Testis (tissue), 3 donors: ENCODE measurements around the gene APBA1. TPM values are rescaled to one million over a fixed set of nuclear protein-coding genes. Genes with fewer than 3 reads are reported as not detected.

Experiments used
- DNase-seq: peaks from one replicate; pipeline ENCODE4 v3.0.0-alpha.2; 2019
- H3K27ac ChIP-seq, 2 donors: fragments of 200-600 bp; sonication (generic); one replicate each; pipeline ENCODE4 v1.5.1; 2019
- H3K27me3 ChIP-seq: fragments of 200-600 bp; sonication (generic); one replicate; pipeline ENCODE4 v1.5.1; 2019
- H3K36me3 ChIP-seq: fragments of 200-600 bp; sonication (generic); one replicate; pipeline ENCODE4 v1.5.1; 2017; ENCODE audit warnings: low read depth; ENCODE audit errors: missing control alignments
- H3K4me1 ChIP-seq: fragments of 200-600 bp; sonication (generic); one replicate; pipeline ENCODE4 v1.5.1; 2019
- H3K4me3 ChIP-seq, 2 donors: fragments of 200-600 bp; sonication (generic); one replicate each; pipeline ENCODE4 v1.5.1; 2017 to 2019
- H3K9me3 ChIP-seq: fragments of 200-600 bp; sonication (generic); one replicate; pipeline ENCODE4 v1.5.1; 2017
- POLR2A ChIP-seq: fragments of 450-650 bp; IDR thresholded peaks from one replicate; pipeline ENCODE4 v1.6.1; 2017; ENCODE audit warnings: antibody characterized with exemption, mild to moderate bottlenecking, moderate library complexity
- WGBS, 2 donors: methylation state at CpG; one replicate each; pipeline ENCODE4 v1.1.5; 2018; 5-methylcytosine and 5-hydroxymethylcytosine counted together
- intact Hi-C: fragments of 100-400 bp; cut with DNase I; formaldehyde crosslinking; loops from one replicate; pipeline ENCODE4 v1.15.1; 2023; ENCODE audit warnings: low total_unique reads
- polyA plus RNA-seq: library from polyadenylated mRNA; stranded (reverse); fragments of 350-450 nt; fragmentation: Illumina TruSeq; extraction: RNeasy Lipid Tissue Mini Kit (QIAGEN cat#74804); gene quantifications from one replicate; pipeline ENCODE4 v1.2.3, GENCODE V29; 2014; ENCODE audit warnings: low read depth, low replicate concordance; ENCODE audit not compliant: insufficient read depth
- total RNA-seq, 2 donors: library from RNA; depleted of rRNA; stranded (reverse); fragments of >200 nt; gene quantifications; one replicate each; pipeline ENCODE4 v1.2.3, GENCODE V29; 2016
- TF ChIP-seq, protein P1 (sequence below), 3 experiments: fragments of 450-650 bp in 2 of 3; fragments of 200-600 bp in 1 of 3; sonication (generic) in 1 of 3; IDR thresholded peaks; one replicate each; pipeline ENCODE4 v1.5.1; 2016 to 2019; ENCODE audit warnings: antibody characterized with exemption in 3 of 3, mild to moderate bottlenecking in 2 of 3, moderate library complexity in 1 of 3

APBA1 gene
- total and polyA plus RNA-seq, 3 donors from 2014 or later, result 7.7 to 11.9 (median 9.4) TPM

DNA sequence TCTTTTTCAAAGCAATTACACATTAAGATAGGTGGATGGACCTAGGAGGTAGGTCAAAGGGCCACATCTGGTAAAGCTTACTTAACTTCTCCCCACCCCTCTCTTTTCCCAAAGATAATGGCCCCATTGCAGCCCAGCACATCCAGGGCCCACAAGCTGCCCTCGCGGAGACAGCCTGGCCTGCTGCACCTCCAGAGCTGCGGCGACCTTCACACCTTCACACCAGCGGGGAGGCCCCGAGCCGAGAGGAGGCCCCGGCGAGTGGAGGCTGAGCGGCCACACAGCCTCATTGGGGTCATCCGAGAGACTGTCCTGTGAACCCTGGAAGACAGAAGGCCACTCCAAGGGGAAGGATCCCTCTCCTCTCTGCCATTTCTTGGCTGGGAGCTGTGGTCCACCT, 280.7 kb downstream of the APBA1 start:
- intact Hi-C loops, result no loop called here
- Histone ChIP-seq H3K27me3 (no peaks in the 10 kb centered on the region), H3K9me3 (no peaks in the 10 kb centered on the region), H3K4me1 (peaks cover 5% of the 10 kb centered on the region), H3K36me3 (no peaks in the 10 kb centered on the region), H3K4me3 (no peak overlapping the region), H3K27ac (no peak overlapping the region)
- TF ChIP-seq, protein P1, sequence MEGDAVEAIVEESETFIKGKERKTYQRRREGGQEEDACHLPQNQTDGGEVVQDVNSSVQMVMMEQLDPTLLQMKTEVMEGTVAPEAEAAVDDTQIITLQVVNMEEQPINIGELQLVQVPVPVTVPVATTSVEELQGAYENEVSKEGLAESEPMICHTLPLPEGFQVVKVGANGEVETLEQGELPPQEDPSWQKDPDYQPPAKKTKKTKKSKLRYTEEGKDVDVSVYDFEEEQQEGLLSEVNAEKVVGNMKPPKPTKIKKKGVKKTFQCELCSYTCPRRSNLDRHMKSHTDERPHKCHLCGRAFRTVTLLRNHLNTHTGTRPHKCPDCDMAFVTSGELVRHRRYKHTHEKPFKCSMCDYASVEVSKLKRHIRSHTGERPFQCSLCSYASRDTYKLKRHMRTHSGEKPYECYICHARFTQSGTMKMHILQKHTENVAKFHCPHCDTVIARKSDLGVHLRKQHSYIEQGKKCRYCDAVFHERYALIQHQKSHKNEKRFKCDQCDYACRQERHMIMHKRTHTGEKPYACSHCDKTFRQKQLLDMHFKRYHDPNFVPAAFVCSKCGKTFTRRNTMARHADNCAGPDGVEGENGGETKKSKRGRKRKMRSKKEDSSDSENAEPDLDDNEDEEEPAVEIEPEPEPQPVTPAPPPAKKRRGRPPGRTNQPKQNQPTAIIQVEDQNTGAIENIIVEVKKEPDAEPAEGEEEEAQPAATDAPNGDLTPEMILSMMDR (IDR thresholded peaks at IDR 0.05), result no peak
- TF ChIP-seq POLR2A, result no peak
- 86 to 100% methylated on average over 2 to 11 of the region's 11 CpGs for WGBS, 2 donors
- no peak for DNase-seq

DNA sequence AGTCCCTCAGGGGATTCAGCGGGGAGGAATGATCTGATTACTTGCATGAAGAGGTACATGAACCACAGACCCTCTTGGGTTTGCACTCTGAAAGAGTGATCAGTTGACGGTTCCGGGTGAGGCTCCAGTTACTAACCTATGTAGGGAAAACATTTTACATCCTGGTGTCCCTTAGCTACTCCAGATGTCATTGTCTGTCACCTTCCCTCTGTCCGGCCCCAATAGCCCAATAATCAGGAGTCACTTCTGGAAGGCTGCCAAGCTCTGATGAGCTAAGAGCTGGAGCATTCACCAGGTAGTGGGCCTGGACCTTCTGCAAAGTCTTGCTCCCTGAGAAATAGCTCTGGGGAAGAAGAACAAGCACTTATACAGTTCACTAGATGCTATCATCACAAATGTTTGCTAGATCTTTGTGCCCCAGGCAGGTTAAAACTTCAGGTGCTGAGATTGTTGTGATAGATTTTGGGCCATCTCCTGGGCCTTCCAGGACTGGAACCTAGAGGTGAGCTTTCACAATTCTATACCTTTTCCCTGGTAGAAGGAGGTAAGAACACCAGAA, 282.7 kb downstream of the APBA1 start:
- no peak for DNase-seq
- Histone ChIP-seq H3K36me3 (no peaks in the 10 kb centered on the region), H3K27ac (no peak overlapping the region), H3K9me3 (no peaks in the 10 kb centered on the region), H3K27me3 (no peaks in the 10 kb centered on the region), H3K4me1 (no peaks in the 10 kb centered on the region), H3K4me3 (no peak overlapping the region)
- TF ChIP-seq, protein P1 (IDR thresholded peaks at IDR 0.05), result no peak
- TF ChIP-seq POLR2A, result no peak
- WGBS, 2 donors, result 88 to 97% methylated on average over 4 of the region's 4 CpGs
- intact Hi-C loops, result no loop called here

DNA sequence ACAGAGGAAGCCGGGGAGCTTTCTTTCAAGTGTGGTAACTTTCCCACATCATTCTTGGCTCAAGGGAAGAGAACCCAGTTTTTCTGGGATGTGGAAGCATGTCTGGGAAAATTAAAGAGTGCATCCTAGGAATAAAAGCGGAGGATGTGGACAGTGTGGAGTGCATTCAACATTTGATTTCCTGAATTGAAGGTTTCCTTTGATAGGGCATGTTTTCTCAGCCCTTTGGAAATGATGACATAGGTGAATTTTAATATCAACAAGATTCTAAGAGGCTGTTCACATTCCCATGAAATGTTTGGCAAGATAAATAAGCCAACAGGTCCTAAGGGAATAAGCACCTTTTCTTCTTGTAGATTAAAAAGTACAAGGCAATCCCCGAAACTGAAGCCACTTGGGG, 283.6 kb downstream of the APBA1 start:
- TF ChIP-seq, protein P1 (IDR thresholded peaks at IDR 0.05), result no peak
- no peak for TF ChIP-seq POLR2A
- Histone ChIP-seq H3K36me3 (no peaks in the 10 kb centered on the region), H3K27ac (no peak overlapping the region), H3K4me1 (no peaks in the 10 kb centered on the region), H3K27me3 (no peaks in the 10 kb centered on the region), H3K4me3 (no peak overlapping the region), H3K9me3 (no peaks in the 10 kb centered on the region)
- 83 to 88% methylated on average over 3 of the region's 3 CpGs for WGBS, 2 donors
- intact Hi-C loops, result no loop called here
- DNase-seq, result no peak

DNA sequence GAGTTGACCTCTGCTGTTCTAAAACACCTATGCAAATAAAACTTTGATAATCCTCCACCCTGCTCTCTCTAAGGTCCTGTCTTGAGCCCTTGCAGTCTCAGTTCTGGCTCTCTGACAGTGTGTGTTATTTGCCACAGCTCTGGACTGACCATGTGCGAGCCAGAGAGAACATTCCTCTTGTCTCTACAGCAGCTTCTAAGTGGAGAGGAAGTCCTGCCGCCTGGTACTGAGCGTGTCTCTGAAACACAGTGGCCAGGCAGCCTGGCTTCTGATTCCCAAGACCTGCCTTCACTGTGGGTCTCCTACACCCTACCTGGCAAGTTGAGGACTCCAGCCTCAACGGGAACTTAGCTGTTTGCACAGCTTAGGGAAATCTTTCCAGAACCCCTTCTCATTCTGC, 285.5 kb downstream of the APBA1 start:
- Histone ChIP-seq H3K27ac (no peak overlapping the region), H3K36me3 (no peaks in the 10 kb centered on the region), H3K4me1 (no peaks in the 10 kb centered on the region), H3K27me3 (no peaks in the 10 kb centered on the region), H3K9me3 (no peaks in the 10 kb centered on the region), H3K4me3 (no peak overlapping the region)
- TF ChIP-seq, protein P1 (IDR thresholded peaks at IDR 0.05), result no peak
- no peak for TF ChIP-seq POLR2A
- WGBS, 2 donors, result 92 to 96% methylated on average over 2 to 4 of the region's 4 CpGs
- no peak for DNase-seq
- intact Hi-C loops, result no loop called here

DNA sequence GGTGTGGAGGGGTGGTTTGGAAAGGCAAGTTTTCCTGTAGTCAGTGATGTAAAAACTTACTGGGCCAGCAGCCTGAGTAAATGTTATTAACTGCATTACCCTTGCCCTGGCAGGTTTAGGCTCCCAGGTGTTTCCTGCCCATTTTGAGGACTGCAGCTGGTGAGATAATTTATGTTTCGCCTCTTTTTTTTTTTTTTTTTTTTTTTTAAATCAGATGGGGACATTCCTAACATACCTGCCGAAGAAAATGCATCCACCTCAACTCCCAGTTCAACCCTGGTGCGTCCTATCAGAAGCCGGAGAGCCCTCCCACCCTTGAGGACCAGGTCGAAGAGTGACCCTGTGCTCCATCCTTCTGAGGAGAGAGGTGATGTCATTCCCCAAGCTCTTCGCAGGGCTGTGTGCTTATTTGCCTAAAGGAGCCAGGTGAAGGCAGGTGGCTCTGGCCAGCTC, 286.6 kb downstream of the APBA1 start:
- TF ChIP-seq, protein P1 (IDR thresholded peaks at IDR 0.05), result no peak
- no peak for TF ChIP-seq POLR2A
- 62 to 69% methylated on average over 6 of the region's 6 CpGs for WGBS, 2 donors
- no peak overlapping the region for H3K4me3 ChIP-seq
- no peak overlapping the region for H3K27ac ChIP-seq
- no peaks in the 10 kb centered on the region for H3K9me3 ChIP-seq
- intact Hi-C loops, result no loop called here
- H3K4me1 ChIP-seq, result no peaks in the 10 kb centered on the region
- no peaks in the 10 kb centered on the region for H3K27me3 ChIP-seq
- no peaks in the 10 kb centered on the region for H3K36me3 ChIP-seq
- DNase-seq, result no peak
